Thyroid gland (tissue), 4 donors: ENCODE results near the gene VPS37C.

Experiments used
- CTCF ChIP-seq, 6 experiments: fragments of 200-600 bp in 3 of 6; fragments of 450-650 bp in 3 of 6; sonication (generic) in 3 of 6; IDR thresholded peaks; one replicate each; pipeline ENCODE4 v1.5.1; 2016 to 2019; ENCODE audit warnings: antibody characterized with exemption in 6 of 6, mild to moderate bottlenecking in 2 of 6, inconsistent platforms in 1 of 6, moderate library complexity in 1 of 6
- POLR2A ChIP-seq, 2 donors: fragments of 450-650 bp; IDR thresholded peaks; one replicate each; pipeline ENCODE4 v1.6.1; 2017; ENCODE audit warnings: antibody characterized with exemption in 2 of 2, mild to moderate bottlenecking in 2 of 2, moderate library complexity in 1 of 2

GRCh38 chr11:61170566-61170965 is 9.3 kb upstream of the VPS37C start:
- TF ChIP-seq CTCF (IDR thresholded peaks at IDR 0.05) (no peak), POLR2A (IDR thresholded peaks at IDR 0.05) (no peak)
